NAMALWA (cell line): ENCODE results near the gene DOK6.
"Not testable (repeated sequence)": the region's sequence is repeated elsewhere in the genome, so short reads cannot be mapped to it uniquely, and the experiment has no call there.

Experiments used
- DNase-seq: peaks from one replicate; pipeline ENCODE4 v3.0.0-alpha.2; 2015; ENCODE audit warnings: low spot score

Gene DOK6

DNA sequence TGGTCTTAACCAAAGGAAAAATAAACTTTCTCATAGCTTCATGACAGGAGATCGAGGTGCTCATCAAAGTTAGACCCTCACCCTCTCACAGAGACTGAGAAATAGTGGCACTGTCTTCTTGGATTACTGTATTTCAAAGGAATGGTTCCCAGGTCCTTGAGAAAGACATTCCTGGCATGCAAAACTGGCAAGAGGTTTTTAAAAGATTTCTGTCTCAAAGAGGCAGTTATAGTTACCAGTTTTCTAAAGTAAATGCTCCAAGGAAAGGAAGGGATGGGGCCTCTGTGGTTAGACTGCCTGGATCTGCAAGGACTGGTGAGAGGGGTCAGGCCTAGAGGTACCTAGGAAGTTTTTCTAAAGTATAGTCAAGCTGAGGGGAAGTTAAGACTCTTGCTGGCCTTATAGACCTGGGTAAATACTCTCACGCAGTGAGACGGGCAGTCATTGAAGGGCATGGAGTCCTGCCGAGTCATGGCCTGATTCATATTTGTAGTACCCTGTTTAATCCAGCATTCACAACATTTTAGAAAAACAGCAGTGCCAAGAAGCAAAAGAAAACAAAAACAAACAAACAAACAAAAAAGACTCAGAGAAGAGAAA, 226.1 kb downstream of the DOK6 start:
- no peak for DNase-seq

DNA sequence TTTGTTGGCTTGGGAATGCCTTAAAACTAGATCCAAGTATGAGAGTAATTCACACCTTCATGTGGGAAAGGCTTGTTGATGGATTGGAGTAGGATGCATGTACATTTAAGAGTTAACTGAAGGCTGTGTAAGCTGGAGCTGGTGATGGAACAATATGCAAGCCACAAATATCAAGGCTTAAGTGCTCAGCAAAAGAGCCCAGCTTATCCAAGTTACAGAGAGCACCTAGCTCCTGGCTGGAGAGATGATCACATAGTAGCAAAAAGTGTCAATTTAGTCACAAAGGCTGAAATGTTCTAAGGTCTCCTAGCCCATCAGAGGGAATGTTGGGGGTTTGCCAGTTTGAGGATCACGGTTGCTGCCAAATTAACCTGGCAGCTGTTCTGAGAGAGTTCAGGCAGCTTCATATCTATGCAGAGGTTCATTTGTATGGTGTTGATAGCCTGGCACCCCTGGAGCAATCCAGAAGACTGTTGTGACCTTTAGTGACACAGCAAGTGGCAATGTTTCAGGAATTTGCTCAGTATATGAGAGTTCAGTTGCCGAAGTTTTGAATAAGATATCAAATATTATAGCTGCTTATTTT, 228.2 kb downstream of the DOK6 start:
- no peak for DNase-seq

DNA sequence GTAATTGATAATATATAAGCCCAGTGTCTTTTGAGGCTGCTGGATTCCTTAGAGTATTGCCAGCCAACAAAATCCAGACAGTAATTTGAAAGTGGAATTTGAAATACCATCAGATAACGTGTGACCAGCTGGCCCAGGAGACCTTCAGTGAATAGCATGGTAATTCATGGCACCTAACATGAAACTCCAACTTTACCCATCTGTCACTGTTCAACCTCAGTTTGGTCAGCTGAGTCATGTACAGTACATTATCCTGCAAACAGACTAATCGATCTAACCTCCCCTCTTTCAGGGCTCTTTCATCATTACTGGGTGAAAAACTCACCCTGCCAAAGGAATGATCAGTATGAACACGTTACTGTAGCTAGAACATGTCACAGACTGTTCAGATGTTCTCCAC, 230.6 kb downstream of the DOK6 start:
- no peak for DNase-seq

DNA sequence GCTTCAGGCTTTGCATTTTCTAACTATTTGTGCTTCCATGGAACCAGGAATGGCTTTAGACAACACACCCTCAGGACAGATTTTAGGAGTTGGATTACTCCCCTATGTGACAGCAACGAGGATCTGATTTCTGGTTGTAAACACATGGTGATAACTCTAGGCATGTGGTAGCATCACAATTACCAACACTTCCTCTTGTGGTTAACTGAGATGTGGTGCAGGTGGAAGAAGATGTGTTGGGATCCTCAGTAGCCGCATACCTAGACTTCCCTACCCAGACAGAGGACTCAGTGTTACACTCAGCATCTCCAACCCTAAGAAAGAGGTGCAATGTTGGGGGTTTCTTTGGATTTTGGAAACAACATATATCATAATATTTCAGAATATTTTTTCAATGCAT, 234.8 kb downstream of the DOK6 start:
- no peak for DNase-seq

- peak; percentile 6 for DNase-seq
These were observed 236.0 kb downstream of the DOK6 start for GRCh38 chr18:69636529-69637301.

DNA sequence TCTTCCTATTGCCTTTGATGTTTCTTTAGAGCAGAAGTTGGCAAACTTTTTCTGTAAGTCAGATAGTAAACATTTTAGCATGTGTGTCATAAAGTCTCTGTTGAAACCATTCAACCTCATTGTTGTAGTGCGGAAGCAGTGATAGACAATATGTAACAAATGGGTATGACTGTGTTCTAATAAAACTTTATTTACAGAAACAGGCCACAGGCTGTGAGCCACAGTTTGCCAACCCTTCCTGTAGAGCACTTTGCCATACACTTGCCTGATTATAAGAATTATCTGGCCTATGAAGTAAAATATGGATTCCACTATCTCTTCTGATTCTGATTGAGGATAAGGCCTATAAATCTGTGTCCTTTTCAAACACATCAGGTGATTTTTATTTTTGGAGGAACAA, 237.4 kb downstream of the DOK6 start:
- no peak for DNase-seq

DNA sequence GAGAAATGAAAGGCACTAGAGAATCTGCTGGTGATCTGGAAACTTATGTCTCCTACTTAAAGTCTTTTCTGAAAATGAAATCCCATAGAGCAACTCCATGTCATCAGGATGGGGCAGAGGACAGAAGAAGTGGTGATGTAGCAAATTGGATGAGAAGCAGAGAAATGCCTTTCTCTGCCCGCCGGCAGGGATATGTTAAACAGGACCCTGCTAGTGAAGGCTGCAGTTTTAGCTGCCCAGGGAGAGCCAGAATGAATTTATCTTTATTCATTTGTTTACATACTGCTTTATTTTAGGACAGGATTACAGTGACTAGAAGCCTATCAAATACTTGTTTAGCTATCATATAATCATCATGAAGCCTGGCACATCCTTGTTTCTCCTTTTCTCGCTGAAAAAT, 247.0 kb downstream of the DOK6 start:
- no peak for DNase-seq

- DNase-seq = no peak
These were observed 247.8 kb downstream of the DOK6 start for GRCh38 chr18:69648486-69648885.

GRCh38 chr18:69649684-69650083, 249.0 kb downstream of the DOK6 start:
- DNase-seq = no peak

- no peak for DNase-seq
These were observed 250.6 kb downstream of the DOK6 start for GRCh38 chr18:69651243-69651642.

DNA sequence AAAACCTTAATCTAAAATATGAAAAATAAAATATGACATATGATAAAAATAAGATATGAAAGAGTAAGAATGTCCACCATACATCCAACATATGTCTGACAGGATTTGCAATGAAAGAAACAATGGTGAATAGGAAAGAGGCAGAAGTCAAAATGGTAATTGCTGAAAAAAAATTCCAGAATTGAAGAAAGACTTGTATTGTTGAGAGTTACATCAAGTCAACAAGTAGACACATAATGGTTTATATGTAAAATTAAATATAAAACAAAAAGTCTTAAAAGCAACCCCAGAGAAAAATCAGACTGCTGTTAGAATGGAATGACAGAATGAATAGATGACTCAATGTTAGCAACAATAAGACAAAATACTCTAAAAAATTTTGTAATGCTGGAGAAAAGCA, 255.1 kb downstream of the DOK6 start:
- no peak for DNase-seq

GRCh38 chr18:69658103-69658502, 257.4 kb downstream of the DOK6 start:
- DNase-seq = no peak

- no peak for DNase-seq
These were observed 258.0 kb downstream of the DOK6 start for GRCh38 chr18:69658685-69659084.

DNA sequence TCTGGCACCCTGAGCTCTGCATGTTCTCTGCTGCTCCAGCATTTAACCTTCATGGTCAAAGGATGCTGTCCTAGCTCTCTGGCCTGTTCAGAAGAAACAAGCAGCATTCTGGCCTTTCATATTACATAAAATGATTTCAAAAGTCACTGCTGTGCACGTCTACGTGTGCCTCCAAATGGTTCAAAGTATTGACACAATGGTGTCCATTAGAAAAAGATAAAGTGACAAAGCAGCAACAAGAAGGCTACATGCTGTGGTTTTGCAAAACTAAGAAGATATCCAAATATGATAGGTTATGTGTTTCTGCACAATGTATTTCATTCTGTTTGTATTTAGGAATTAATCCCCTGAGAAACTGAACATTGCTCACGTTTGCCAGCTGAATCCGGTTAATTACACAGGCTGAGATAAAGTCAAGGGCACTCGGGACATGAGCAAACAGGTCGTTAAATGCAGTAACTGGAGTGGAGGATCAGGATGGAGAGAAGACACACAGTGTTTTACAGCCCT, 258.5 kb downstream of the DOK6 start:
- no peak for DNase-seq

DNA sequence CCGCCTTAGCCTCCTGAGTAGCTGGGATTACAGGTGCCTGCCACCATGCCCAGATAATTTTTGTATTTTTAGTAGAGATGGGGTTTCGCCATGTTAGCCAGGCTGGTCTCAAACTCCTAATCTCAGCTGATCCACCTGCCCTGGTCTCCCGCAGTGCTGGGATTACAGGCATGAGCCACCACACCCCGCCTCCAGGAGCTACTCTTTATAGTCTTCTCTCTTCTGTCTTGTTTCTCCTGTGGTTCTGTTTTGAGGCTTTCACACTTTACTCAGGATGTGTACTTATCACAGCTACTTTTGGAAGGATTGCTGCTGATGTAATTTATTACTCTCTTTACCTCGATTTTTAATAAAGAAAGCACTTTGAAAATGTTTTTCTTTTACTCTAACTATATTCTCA, 261.4 kb downstream of the DOK6 start:
- not testable (repeated sequence) for DNase-seq

GRCh38 chr18:69664399-69664798, 263.7 kb downstream of the DOK6 start:
- no peak for DNase-seq

- DNase-seq = no peak
These were observed 273.7 kb downstream of the DOK6 start for GRCh38 chr18:69674292-69674877.

- DNase-seq = no peak
These were observed 274.3 kb downstream of the DOK6 start for GRCh38 chr18:69674966-69675365.

- no peak for DNase-seq
These were observed 276.9 kb downstream of the DOK6 start for GRCh38 chr18:69677595-69677994.

DNA sequence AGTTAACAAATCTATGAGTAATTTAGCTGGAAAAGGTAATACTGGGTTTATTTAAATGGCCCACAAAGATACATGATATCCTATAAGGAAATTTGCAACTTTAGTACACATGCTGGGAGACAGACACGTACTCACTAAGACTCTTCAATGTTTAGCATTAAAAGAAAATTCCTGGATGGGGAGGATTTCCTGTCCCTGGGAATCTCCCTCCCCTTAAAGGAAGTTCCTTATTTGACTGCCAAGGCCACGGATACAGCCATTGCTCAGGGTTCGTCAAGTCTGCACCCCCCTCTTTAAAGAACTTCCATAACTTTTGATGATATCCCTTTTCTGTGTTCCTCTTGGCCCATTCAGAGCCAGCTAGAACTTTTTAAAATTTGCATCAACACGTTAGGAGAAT, 279.4 kb downstream of the DOK6 start:
- DNase-seq = no peak

GRCh38 chr18:69683176-69683575, 282.5 kb downstream of the DOK6 start:
- DNase-seq = no peak

- no peak for DNase-seq
These were observed 284.1 kb downstream of the DOK6 start for GRCh38 chr18:69684789-69685188.

GRCh38 chr18:69686861-69687260, 286.2 kb downstream of the DOK6 start:
- DNase-seq = no peak
